Measurements from ENCODE around the gene TPX2. TPM values are rescaled to one million over a fixed set of nuclear protein-coding genes. Genes with fewer than 3 reads are reported as not detected.
"Not testable (repeated sequence)": the region's sequence is repeated elsewhere in the genome, so short reads cannot be mapped to it uniquely, and the experiment has no call there.

Gene TPX2
- total RNA-seq, 5 donors from 2014 or later (not counting 1 experiment from before 2014, with no cell fraction given) = 0.99 to 3.0 (median 1.4) TPM

GRCh38 chr20:31809661-31810060, 70.6 kb downstream of the TPX2 start:
- no peaks in the 10 kb centered on the region for H3K27me3 ChIP-seq (replicated peaks in 1 of 2; ENCODE audit: control insufficient read depth in 2 of 2, extremely low read depth in 1 of 2, insufficient read depth in 2 of 2, low read length in 1 of 2)
- POLR2A ChIA-PET = no interaction called here
- Mint-ChIP-seq H3K27me3 (no peaks in the 10 kb centered on the region), H3K27ac (no peak overlapping the region), H3K36me3 (no peaks in the 10 kb centered on the region), H3K9me3 (no peaks in the 10 kb centered on the region), H3K4me3 (no peak overlapping the region), H3K4me1 (peaks cover 0 to 3% (median under 1%) of the 10 kb centered on the region in 3 donors)
- DNase-seq (no peak), ATAC-seq (replicated peaks in 1 of 4) (no peak)
- H3K27ac ChIP-seq (ENCODE audit: low read length) = no peak overlapping the region
- no peaks in the 10 kb centered on the region for H3K4me1 ChIP-seq (ENCODE audit: control insufficient read depth in 1 of 2, extremely low read depth in 1 of 2, insufficient read depth in 2 of 2, low read length in 2 of 2)
- H3K4me3 ChIP-seq (ENCODE audit: control insufficient read depth in 1 of 2, extremely low read depth in 1 of 2, low read length in 1 of 2) = no peak overlapping the region
- WGBS (ENCODE audit: insufficient coverage) = 100% methylated on average over 2 of the region's 3 CpGs
- H3K9me3 ChIP-seq = no peaks in the 10 kb centered on the region
- CTCF ChIA-PET = interaction anchor here (0.7 to 1.7 kb wide), 2 partner anchors 8 to 14 kb away, joined by 3 to 4 read pairs; no protein-coding TSS in a partner anchor
- no peaks in the 10 kb centered on the region for H3K36me3 ChIP-seq (ENCODE audit: control insufficient read depth in 2 of 2, extremely low read depth in 1 of 2, insufficient read depth in 1 of 2, low read length in 1 of 2)

GRCh38 chr20:31811198-31811597, 72.1 kb downstream of the TPX2 start:
- peaks cover 0 to 3% (median 0%) of the 10 kb centered on the region in 3 donors for H3K4me1 Mint-ChIP-seq

GRCh38 chr20:31811796-31812728, 73.0 kb downstream of the TPX2 start:
- no peak overlapping the region for H3K27ac Mint-ChIP-seq
- no peak for DNase-seq
- no peaks in the 10 kb centered on the region for H3K36me3 Mint-ChIP-seq
- no peaks in the 10 kb centered on the region for H3K27me3 ChIP-seq (replicated peaks in 1 of 2; ENCODE audit: control insufficient read depth in 2 of 2, extremely low read depth in 1 of 2, insufficient read depth in 2 of 2, low read length in 1 of 2)
- H3K4me3 Mint-ChIP-seq = no peak overlapping the region
- ATAC-seq (replicated peaks in 1 of 4) = no peak
- ChIA-PET POLR2A (no interaction called here), CTCF (no interaction called here)
- no peaks in the 10 kb centered on the region for H3K9me3 Mint-ChIP-seq
- H3K27ac ChIP-seq (ENCODE audit: low read length) = no peak overlapping the region
- H3K9me3 ChIP-seq = no peaks in the 10 kb centered on the region
- no peak overlapping the region for H3K4me3 ChIP-seq (ENCODE audit: control insufficient read depth in 1 of 2, extremely low read depth in 1 of 2, low read length in 1 of 2)
- H3K27me3 Mint-ChIP-seq = no peaks in the 10 kb centered on the region
- 90% methylated on average over 9 of the region's 15 CpGs for WGBS (ENCODE audit: insufficient coverage)
- no peaks in the 10 kb centered on the region for H3K4me1 Mint-ChIP-seq
- H3K36me3 ChIP-seq (ENCODE audit: control insufficient read depth in 2 of 2, extremely low read depth in 1 of 2, insufficient read depth in 1 of 2, low read length in 1 of 2) = no peaks in the 10 kb centered on the region
- H3K4me1 ChIP-seq (ENCODE audit: control insufficient read depth in 1 of 2, extremely low read depth in 1 of 2, insufficient read depth in 2 of 2, low read length in 2 of 2) = no peaks in the 10 kb centered on the region

More at GRCh38 chr20:31811198-31811597, 72.1 kb downstream of the TPX2 start:
- ChIA-PET CTCF (no interaction called here), POLR2A (interaction anchor here in 1 of 2 donors (0.6 kb wide), 1 partner anchor 175 kb away, joined by 6 read pairs; no protein-coding TSS in a partner anchor)
- WGBS (ENCODE audit: insufficient coverage) = 92% methylated on average over 3 of the region's 4 CpGs
- H3K9me3 Mint-ChIP-seq = no peaks in the 10 kb centered on the region
- no peak for ATAC-seq (replicated peaks in 1 of 4)
- H3K27me3 Mint-ChIP-seq = no peaks in the 10 kb centered on the region
- H3K4me3 Mint-ChIP-seq = no peak overlapping the region
- no peak overlapping the region for H3K4me3 ChIP-seq (ENCODE audit: control insufficient read depth in 1 of 2, extremely low read depth in 1 of 2, low read length in 1 of 2)
- no peaks in the 10 kb centered on the region for H3K27me3 ChIP-seq (replicated peaks in 1 of 2; ENCODE audit: control insufficient read depth in 2 of 2, extremely low read depth in 1 of 2, insufficient read depth in 2 of 2, low read length in 1 of 2)
- no peaks in the 10 kb centered on the region for H3K36me3 Mint-ChIP-seq
- H3K36me3 ChIP-seq (ENCODE audit: control insufficient read depth in 2 of 2, extremely low read depth in 1 of 2, insufficient read depth in 1 of 2, low read length in 1 of 2) = no peaks in the 10 kb centered on the region
- H3K27ac ChIP-seq (ENCODE audit: low read length) = no peak overlapping the region
- DNase-seq = no peak
- no peaks in the 10 kb centered on the region for H3K4me1 ChIP-seq (ENCODE audit: control insufficient read depth in 1 of 2, extremely low read depth in 1 of 2, insufficient read depth in 2 of 2, low read length in 2 of 2)
- no peaks in the 10 kb centered on the region for H3K9me3 ChIP-seq
- no peak overlapping the region for H3K27ac Mint-ChIP-seq

- Histone ChIP-seq H3K9me3 (no peaks in the 10 kb centered on the region), H3K27me3 (replicated peaks in 1 of 2; ENCODE audit: control insufficient read depth in 2 of 2, extremely low read depth in 1 of 2, insufficient read depth in 2 of 2, low read length in 1 of 2) (no peaks in the 10 kb centered on the region), H3K4me3 (ENCODE audit: control insufficient read depth in 1 of 2, extremely low read depth in 1 of 2, low read length in 1 of 2) (no peak overlapping the region), H3K4me1 (ENCODE audit: control insufficient read depth in 1 of 2, extremely low read depth in 1 of 2, insufficient read depth in 2 of 2, low read length in 2 of 2) (no peaks in the 10 kb centered on the region), H3K36me3 (ENCODE audit: control insufficient read depth in 2 of 2, extremely low read depth in 1 of 2, insufficient read depth in 1 of 2, low read length in 1 of 2) (no peaks in the 10 kb centered on the region), H3K27ac (ENCODE audit: low read length) (no peak overlapping the region)
- no peaks in the 10 kb centered on the region for H3K4me1 Mint-ChIP-seq
- H3K9me3 Mint-ChIP-seq = no peaks in the 10 kb centered on the region
- no peaks in the 10 kb centered on the region for H3K36me3 Mint-ChIP-seq
- CTCF ChIA-PET = interaction anchor here in 1 of 2 donors (0.6 kb wide), 1 partner anchor 20 kb away, joined by 3 read pairs; no protein-coding TSS in a partner anchor
- ATAC-seq (replicated peaks in 1 of 4) (no peak), DNase-seq (no peak)
- POLR2A ChIA-PET = no interaction called here
- no peak overlapping the region for H3K27ac Mint-ChIP-seq
- H3K27me3 Mint-ChIP-seq = no peaks in the 10 kb centered on the region
- H3K4me3 Mint-ChIP-seq = no peak overlapping the region
Measured at GRCh38 chr20:31813611-31814010, 74.5 kb downstream of the TPX2 start.

GRCh38 chr20:31814142-31814541, 75.1 kb downstream of the TPX2 start:
- not testable (repeated sequence) for ATAC-seq (replicated peaks in 1 of 4); H3K4me3 Mint-ChIP-seq

GRCh38 chr20:31815408-31816188, 76.5 kb downstream of the TPX2 start:
- H3K27ac Mint-ChIP-seq = no peak overlapping the region
- Histone ChIP-seq H3K4me1 (ENCODE audit: control insufficient read depth in 1 of 2, extremely low read depth in 1 of 2, insufficient read depth in 2 of 2, low read length in 2 of 2) (no peaks in the 10 kb centered on the region), H3K9me3 (no peaks in the 10 kb centered on the region), H3K36me3 (ENCODE audit: control insufficient read depth in 2 of 2, extremely low read depth in 1 of 2, insufficient read depth in 1 of 2, low read length in 1 of 2) (no peaks in the 10 kb centered on the region), H3K27me3 (replicated peaks in 1 of 2; ENCODE audit: control insufficient read depth in 2 of 2, extremely low read depth in 1 of 2, insufficient read depth in 2 of 2, low read length in 1 of 2) (no peaks in the 10 kb centered on the region), H3K27ac (ENCODE audit: low read length) (no peak overlapping the region), H3K4me3 (ENCODE audit: control insufficient read depth in 1 of 2, extremely low read depth in 1 of 2, low read length in 1 of 2) (no peak overlapping the region)
- no peaks in the 10 kb centered on the region for H3K4me1 Mint-ChIP-seq
- no peak for DNase-seq
- H3K4me3 Mint-ChIP-seq = no peak overlapping the region
- ChIA-PET POLR2A (no interaction called here), CTCF (no interaction called here)
- no peaks in the 10 kb centered on the region for H3K27me3 Mint-ChIP-seq
- no peaks in the 10 kb centered on the region for H3K36me3 Mint-ChIP-seq
- no peaks in the 10 kb centered on the region for H3K9me3 Mint-ChIP-seq
- no peak for ATAC-seq (replicated peaks in 1 of 4)
- 87% methylated on average over 7 of the region's 9 CpGs for WGBS (ENCODE audit: insufficient coverage)

More at GRCh38 chr20:31814142-31814541, 75.1 kb downstream of the TPX2 start:
- DNase-seq; H3K4me1 ChIP-seq (ENCODE audit: control insufficient read depth in 1 of 2, extremely low read depth in 1 of 2, insufficient read depth in 2 of 2, low read length in 2 of 2); H3K9me3 ChIP-seq; H3K27me3 Mint-ChIP-seq; H3K4me1 Mint-ChIP-seq; H3K4me3 ChIP-seq (ENCODE audit: control insufficient read depth in 1 of 2, extremely low read depth in 1 of 2, low read length in 1 of 2); H3K27ac ChIP-seq (ENCODE audit: low read length); H3K27ac Mint-ChIP-seq; H3K27me3 ChIP-seq (replicated peaks in 1 of 2; ENCODE audit: control insufficient read depth in 2 of 2, extremely low read depth in 1 of 2, insufficient read depth in 2 of 2, low read length in 1 of 2); H3K36me3 Mint-ChIP-seq; H3K9me3 Mint-ChIP-seq; H3K36me3 ChIP-seq (ENCODE audit: control insufficient read depth in 2 of 2, extremely low read depth in 1 of 2, insufficient read depth in 1 of 2, low read length in 1 of 2); POLR2A ChIA-PET: not testable (repeated sequence)
- CTCF ChIA-PET = interaction anchor here in 1 of 2 donors (0.6 kb wide), 1 partner anchor 20 kb away, joined by 3 read pairs; no protein-coding TSS in a partner anchor
- WGBS (ENCODE audit: insufficient coverage) = 90% methylated on average over 4 of the region's 7 CpGs

All from T-cell (primary cell).